Measurements from ENCODE around the gene TPCN1. TPM values are rescaled to one million over a fixed set of nuclear protein-coding genes. Genes with fewer than 3 reads are reported as not detected.

TPCN1 gene
- total RNA-seq, 1 experiment from 2014 or later, result 32.7 TPM

GRCh38 chr12:113173081-113173698, 48.1 kb upstream of the TPCN1 start:
- Mint-ChIP-seq H3K9me3 (no peaks in the 10 kb centered on the region), H3K36me3 (peaks cover 76% of the 10 kb centered on the region)
- TF ChIP-seq JAZF1 (CRISPR knock-in tag; IDR thresholded peaks at IDR 0.05) (no peak), RELA (CRISPR knock-in tag; IDR thresholded peaks at IDR 0.05; ENCODE audit: borderline replicate concordance) (no peak), TCF7 (CRISPR knock-in tag; IDR thresholded peaks at IDR 0.05; ENCODE audit: low read depth) (no peak), ZNF219 (CRISPR knock-in tag; IDR thresholded peaks at IDR 0.05; ENCODE audit: borderline replicate concordance) (no peak), NFYB (CRISPR knock-in tag; conservative IDR thresholded peaks at IDR 0.05; ENCODE audit: low read depth) (no peak), CDX4 (CRISPR knock-in tag; IDR thresholded peaks at IDR 0.05; ENCODE audit: borderline replicate concordance) (no peak), ZMAT4 (CRISPR knock-in tag; IDR thresholded peaks at IDR 0.05) (no peak), KAT7 (CRISPR knock-in tag; IDR thresholded peaks at IDR 0.05; ENCODE audit: borderline replicate concordance) (no peak), NFATC4 (CRISPR knock-in tag; IDR thresholded peaks at IDR 0.05) (no peak), TEAD1 (CRISPR knock-in tag; IDR thresholded peaks at IDR 0.05) (no peak)
- TF ChIP-seq, protein P1, sequence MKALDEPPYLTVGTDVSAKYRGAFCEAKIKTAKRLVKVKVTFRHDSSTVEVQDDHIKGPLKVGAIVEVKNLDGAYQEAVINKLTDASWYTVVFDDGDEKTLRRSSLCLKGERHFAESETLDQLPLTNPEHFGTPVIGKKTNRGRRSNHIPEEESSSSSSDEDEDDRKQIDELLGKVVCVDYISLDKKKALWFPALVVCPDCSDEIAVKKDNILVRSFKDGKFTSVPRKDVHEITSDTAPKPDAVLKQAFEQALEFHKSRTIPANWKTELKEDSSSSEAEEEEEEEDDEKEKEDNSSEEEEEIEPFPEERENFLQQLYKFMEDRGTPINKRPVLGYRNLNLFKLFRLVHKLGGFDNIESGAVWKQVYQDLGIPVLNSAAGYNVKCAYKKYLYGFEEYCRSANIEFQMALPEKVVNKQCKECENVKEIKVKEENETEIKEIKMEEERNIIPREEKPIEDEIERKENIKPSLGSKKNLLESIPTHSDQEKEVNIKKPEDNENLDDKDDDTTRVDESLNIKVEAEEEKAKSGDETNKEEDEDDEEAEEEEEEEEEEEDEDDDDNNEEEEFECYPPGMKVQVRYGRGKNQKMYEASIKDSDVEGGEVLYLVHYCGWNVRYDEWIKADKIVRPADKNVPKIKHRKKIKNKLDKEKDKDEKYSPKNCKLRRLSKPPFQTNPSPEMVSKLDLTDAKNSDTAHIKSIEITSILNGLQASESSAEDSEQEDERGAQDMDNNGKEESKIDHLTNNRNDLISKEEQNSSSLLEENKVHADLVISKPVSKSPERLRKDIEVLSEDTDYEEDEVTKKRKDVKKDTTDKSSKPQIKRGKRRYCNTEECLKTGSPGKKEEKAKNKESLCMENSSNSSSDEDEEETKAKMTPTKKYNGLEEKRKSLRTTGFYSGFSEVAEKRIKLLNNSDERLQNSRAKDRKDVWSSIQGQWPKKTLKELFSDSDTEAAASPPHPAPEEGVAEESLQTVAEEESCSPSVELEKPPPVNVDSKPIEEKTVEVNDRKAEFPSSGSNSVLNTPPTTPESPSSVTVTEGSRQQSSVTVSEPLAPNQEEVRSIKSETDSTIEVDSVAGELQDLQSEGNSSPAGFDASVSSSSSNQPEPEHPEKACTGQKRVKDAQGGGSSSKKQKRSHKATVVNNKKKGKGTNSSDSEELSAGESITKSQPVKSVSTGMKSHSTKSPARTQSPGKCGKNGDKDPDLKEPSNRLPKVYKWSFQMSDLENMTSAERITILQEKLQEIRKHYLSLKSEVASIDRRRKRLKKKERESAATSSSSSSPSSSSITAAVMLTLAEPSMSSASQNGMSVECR (CRISPR knock-in tag; IDR thresholded peaks at IDR 0.05; ENCODE audit: borderline replicate concordance), result no peak
- TF ChIP-seq, protein P2, sequence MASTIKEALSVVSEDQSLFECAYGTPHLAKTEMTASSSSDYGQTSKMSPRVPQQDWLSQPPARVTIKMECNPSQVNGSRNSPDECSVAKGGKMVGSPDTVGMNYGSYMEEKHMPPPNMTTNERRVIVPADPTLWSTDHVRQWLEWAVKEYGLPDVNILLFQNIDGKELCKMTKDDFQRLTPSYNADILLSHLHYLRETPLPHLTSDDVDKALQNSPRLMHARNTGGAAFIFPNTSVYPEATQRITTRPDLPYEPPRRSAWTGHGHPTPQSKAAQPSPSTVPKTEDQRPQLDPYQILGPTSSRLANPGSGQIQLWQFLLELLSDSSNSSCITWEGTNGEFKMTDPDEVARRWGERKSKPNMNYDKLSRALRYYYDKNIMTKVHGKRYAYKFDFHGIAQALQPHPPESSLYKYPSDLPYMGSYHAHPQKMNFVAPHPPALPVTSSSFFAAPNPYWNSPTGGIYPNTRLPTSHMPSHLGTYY (CRISPR knock-in tag; IDR thresholded peaks at IDR 0.05), result no peak

GRCh38 chr12:113174461-113175384, 46.5 kb upstream of the TPCN1 start:
- ChIA-PET CTCF (interaction anchor here (0.5 to 2.2 kb wide), 34 partner anchors 9 to 1292 kb away, joined by 3 to 40 read pairs (median 4); partner anchors contain the start of genes CFAP73, DDX54, RASAL1 and RITA1), POLR2A (interaction anchor here (0.7 kb wide), 1 partner anchor 61 kb away, joined by 5 read pairs; no protein-coding TSS in a partner anchor)
- H3K4me1 Mint-ChIP-seq, result no peaks in the 10 kb centered on the region
- peaks cover 79% of the 10 kb centered on the region for H3K36me3 Mint-ChIP-seq
- DNase-seq (ENCODE audit: low spot score) (peak; percentile 86), ATAC-seq (peak; percentile 88)
- no peak overlapping the region for H3K4me3 Mint-ChIP-seq
- H3K27ac Mint-ChIP-seq, result peak overlapping the region; percentile 90
- no peaks in the 10 kb centered on the region for H3K9me3 Mint-ChIP-seq
- TF ChIP-seq FOXJ3 (CRISPR knock-in tag; IDR thresholded peaks at IDR 0.05; ENCODE audit: borderline replicate concordance), result no peak
- TF ChIP-seq, protein P3, sequence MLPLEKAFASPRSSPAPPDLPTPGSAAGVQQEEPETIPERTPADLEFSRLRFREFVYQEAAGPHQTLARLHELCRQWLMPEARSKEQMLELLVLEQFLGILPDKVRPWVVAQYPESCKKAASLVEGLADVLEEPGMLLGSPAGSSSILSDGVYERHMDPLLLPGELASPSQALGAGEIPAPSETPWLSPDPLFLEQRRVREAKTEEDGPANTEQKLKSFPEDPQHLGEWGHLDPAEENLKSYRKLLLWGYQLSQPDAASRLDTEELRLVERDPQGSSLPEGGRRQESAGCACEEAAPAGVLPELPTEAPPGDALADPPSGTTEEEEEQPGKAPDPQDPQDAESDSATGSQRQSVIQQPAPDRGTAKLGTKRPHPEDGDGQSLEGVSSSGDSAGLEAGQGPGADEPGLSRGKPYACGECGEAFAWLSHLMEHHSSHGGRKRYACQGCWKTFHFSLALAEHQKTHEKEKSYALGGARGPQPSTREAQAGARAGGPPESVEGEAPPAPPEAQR (CRISPR knock-in tag; IDR thresholded peaks at IDR 0.05), result no peak
- TF ChIP-seq TEAD4 (CRISPR knock-in tag; IDR thresholded peaks at IDR 0.05), result no peak
- TF ChIP-seq CTCF (IDR thresholded peaks at IDR 0.05), result peak; percentile 99
- H3K27me3 Mint-ChIP-seq (ENCODE audit: low read depth), result no peaks in the 10 kb centered on the region

More at GRCh38 chr12:113173081-113173698, 48.1 kb upstream of the TPCN1 start:
- DNase-seq (ENCODE audit: low spot score), result no peak
- Mint-ChIP-seq H3K4me1 (no peaks in the 10 kb centered on the region), H3K4me3 (no peak overlapping the region), H3K27me3 (ENCODE audit: low read depth) (no peaks in the 10 kb centered on the region), H3K27ac (no peak overlapping the region)
- ChIA-PET POLR2A (no interaction called here), CTCF (interaction anchor here (1.1 to 2.0 kb wide), 5 partner anchors 12 to 61 kb away, joined by 4 to 40 read pairs (median 5); partner anchors contain the start of genes CFAP73 and RASAL1)
- ATAC-seq, result no peak
